ENCODE data around the gene PSRC1.
"Not testable (repeated sequence)": the region's sequence is repeated elsewhere in the genome, so short reads cannot be mapped to it uniquely, and the experiment has no call there.

PSRC1 gene

GRCh38 chr1:109282952-109283747 is at the start of gene PSRC1:
PSRC1 (minus strand) TSS chr1:109283145.
- peak; percentile 87 to 92 for DNase-seq (ENCODE audit: low read depth in 2 of 2)

- no peak for DNase-seq (ENCODE audit: low read depth in 2 of 2)
Observed at GRCh38 chr1:109331113-109331512, 48.2 kb upstream of the PSRC1 start.

- no peak for DNase-seq (ENCODE audit: low read depth in 2 of 2)
Observed at GRCh38 chr1:109327285-109327684, 44.3 kb upstream of the PSRC1 start.

- no peak for DNase-seq (ENCODE audit: low read depth in 2 of 2)
Observed at GRCh38 chr1:109322974-109323373, 40.0 kb upstream of the PSRC1 start.

GRCh38 chr1:109319114-109319513 is 36.2 kb upstream of the PSRC1 start:
- no peak for DNase-seq (ENCODE audit: low read depth in 2 of 2)

GRCh38 chr1:109316506-109316905 is 33.6 kb upstream of the PSRC1 start:
- no peak for DNase-seq (ENCODE audit: low read depth in 2 of 2)

GRCh38 chr1:109315288-109315687 is 32.3 kb upstream of the PSRC1 start:
- DNase-seq (ENCODE audit: low read depth in 2 of 2): no peak

GRCh38 chr1:109314795-109315194 is 31.9 kb upstream of the PSRC1 start:
- DNase-seq (ENCODE audit: low read depth in 2 of 2): no peak

GRCh38 chr1:109312978-109313775 is 30.2 kb upstream of the PSRC1 start:
- DNase-seq (ENCODE audit: low read depth in 2 of 2): no peak

GRCh38 chr1:109312246-109312645 is 29.3 kb upstream of the PSRC1 start:
- no peak for DNase-seq (ENCODE audit: low read depth in 2 of 2)

GRCh38 chr1:109309347-109309746 is 26.4 kb upstream of the PSRC1 start:
- no peak for DNase-seq (ENCODE audit: low read depth in 2 of 2)

GRCh38 chr1:109307274-109308021 is 24.5 kb upstream of the PSRC1 start:
- DNase-seq (ENCODE audit: low read depth in 2 of 2): no peak

- no peak for DNase-seq (ENCODE audit: low read depth in 2 of 2)
Observed at GRCh38 chr1:109306832-109307273, 23.9 kb upstream of the PSRC1 start, which contains the start of gene MYBPHL. MYBPHL (minus strand) TSS chr1:109307011; CDS start chr1:109306991, 20 bp downstream.

- not testable (repeated sequence) for DNase-seq (ENCODE audit: low read depth in 2 of 2)
Observed at GRCh38 chr1:109305991-109306390, 23.0 kb upstream of the PSRC1 start.

- DNase-seq (ENCODE audit: low read depth in 2 of 2): no peak
Observed at GRCh38 chr1:109304226-109304920, 21.4 kb upstream of the PSRC1 start.

GRCh38 chr1:109301874-109302273 is 18.9 kb upstream of the PSRC1 start:
- no peak for DNase-seq (ENCODE audit: low read depth in 2 of 2)

- no peak for DNase-seq (ENCODE audit: low read depth in 2 of 2)
Observed at GRCh38 chr1:109300650-109301151, 17.8 kb upstream of the PSRC1 start.

GRCh38 chr1:109299558-109300343 is 16.8 kb upstream of the PSRC1 start:
- DNase-seq (ENCODE audit: low read depth in 2 of 2): no peak

GRCh38 chr1:109298666-109299557 is 16.0 kb upstream of the PSRC1 start:
- DNase-seq (ENCODE audit: low read depth in 2 of 2): peak; percentile 85 to 87
